K562 (cell line): ENCODE results near the gene TNNT3. TPM values are rescaled to one million over a fixed set of nuclear protein-coding genes. Genes with fewer than 3 reads are reported as not detected.

Source experiments
- ATAC-seq: fragments of 200-7000 bp; cut with Tn5 transposase; 3 replicates; pipeline ENCODE4 v1.9.1; 2020; ENCODE audit warnings: moderate library complexity
- BruUV-seq: library from RNA; stranded (reverse); fragments of 400-500 nt; replicated peaks from 2 replicates; lab custom pipeline; 2021; lab: Mats Ljungman, UMichigan
- CTCF ChIA-PET: fragments of 300-600 bp; formaldehyde crosslinking; extraction: SDS; loops from one replicate; lab custom pipeline; 2021; ENCODE audit warnings: low intra/inter-chr PET ratio; lab: Yijun Ruan, JAX
- POLR2A ChIA-PET: fragments of 300-600, 350-650 bp; sonication (Branson Sonifier 250); formaldehyde crosslinking; extraction: SDS; loops from one replicate; lab custom pipeline; 2021; ENCODE audit warnings: antibody characterized with exemption, inconsistent platforms; lab: Yijun Ruan, JAX
- DNase-seq, 4 experiments: peaks; one replicate each; pipeline versions ENCODE4 v3.0.0 to v3.0.0-alpha.2; 2011 to 2018; ENCODE audit warnings: low spot score in 3 of 4, mixed read lengths in 3 of 4; ENCODE audit errors: extremely low read depth in 1 of 4
- FAIRE-seq: peaks from 2 replicates; lab custom pipeline; 2011; peaks lifted over from hg19 to GRCh38; lab: Jason Lieb, UNC
- H2AFZ ChIP-seq: 2 replicates; pipeline ENCODE4 v1.6.0; 2011; ENCODE audit warnings: low read depth, low read length, control low read depth, inconsistent platforms
- H3K27ac ChIP-seq: fragments of 200-600 bp; 3 replicates; pipeline ENCODE4 v1.8.0; 2011; ENCODE audit warnings: low read depth, mild to moderate bottlenecking, control low read depth, inconsistent platforms, low read length, moderate library complexity, mixed read lengths; ENCODE audit errors: extremely low read depth
- H3K27me3 ChIP-seq, 2 experiments: fragments of 300-600 bp in 1 of 2; 2 replicates in 1 of 2; 3 replicates in 1 of 2; pipeline versions ENCODE4 v1.6.0 to v1.8.0; 2011; ENCODE audit warnings: inconsistent platforms in 2 of 2, low read length in 2 of 2, mild to moderate bottlenecking in 1 of 2, mixed read lengths in 1 of 2, moderate library complexity in 1 of 2; ENCODE audit not compliant: control insufficient read depth in 2 of 2, insufficient read depth in 2 of 2
- H3K36me3 ChIP-seq: fragments of 300-600 bp; 3 replicates; pipeline ENCODE4 v1.8.0; 2011; ENCODE audit warnings: mild to moderate bottlenecking, low read length, inconsistent platforms; ENCODE audit not compliant: control insufficient read depth, insufficient read depth
- H3K4me1 ChIP-seq, 2 experiments: fragments of 200-600 bp in 1 of 2; replicated peaks in 1 of 2; 2 replicates in 1 of 2; 3 replicates in 1 of 2; pipeline versions ENCODE4 v1.5.1 to v1.8.0; 2011; ENCODE audit warnings: inconsistent platforms in 2 of 2, low read length in 2 of 2, mild to moderate bottlenecking in 1 of 2, mixed read lengths in 1 of 2, moderate library complexity in 1 of 2; ENCODE audit not compliant: control insufficient read depth in 2 of 2, insufficient read depth in 2 of 2
- H3K4me2 ChIP-seq: 2 replicates; pipeline ENCODE4 v1.6.1; 2011; ENCODE audit warnings: low read length, control low read depth, inconsistent platforms, mixed read lengths; ENCODE audit not compliant: insufficient read depth
- H3K4me3 ChIP-seq: fragments of 200-600 bp; sonication (generic), shearing (Covaris generic); 2 replicates; pipeline ENCODE4 v1.5.1; 2016; ENCODE audit warnings: control low read depth, inconsistent platforms
- H3K79me2 ChIP-seq: fragments of 200-600 bp; 3 replicates; pipeline ENCODE4 v1.8.0; 2011; ENCODE audit warnings: low read length, inconsistent platforms; ENCODE audit not compliant: control insufficient read depth, insufficient read depth
- H3K9ac ChIP-seq, 2 experiments: 2 replicates each; pipeline versions ENCODE4 v1.6.0 to v1.6.1; 2011; ENCODE audit warnings: low read depth in 2 of 2, low read length in 2 of 2, control low read depth in 1 of 2, inconsistent platforms in 1 of 2, mild to moderate bottlenecking in 1 of 2, mixed read lengths in 1 of 2; ENCODE audit not compliant: insufficient read depth in 1 of 2
- H3K9me1 ChIP-seq: one replicate; pipeline ENCODE4 v1.6.0; 2011; ENCODE audit warnings: inconsistent platforms, mild to moderate bottlenecking, low read length, moderate library complexity; ENCODE audit not compliant: control insufficient read depth, insufficient read depth
- H3K9me3 ChIP-seq: replicated peaks from 2 replicates; pipeline ENCODE4 v1.5.1; 2011; ENCODE audit warnings: low read depth, low read length, inconsistent platforms; ENCODE audit not compliant: control insufficient read depth, insufficient read depth
- H4K20me1 ChIP-seq: replicated peaks from 2 replicates; pipeline ENCODE4 v1.6.1; 2011; ENCODE audit warnings: low read length, inconsistent platforms, mixed read lengths; ENCODE audit not compliant: control insufficient read depth, insufficient read depth
- BMI1 ChIP-seq: fragments of 150-350 bp; IDR thresholded peaks from 2 replicates; pipeline ENCODE4 v1.6.1; 2014; ENCODE audit warnings: low read length
- CBX8 ChIP-seq: fragments of 200-600 bp; sonication (generic); IDR thresholded peaks from 2 replicates; pipeline ENCODE4 v1.6.1; 2012; ENCODE audit warnings: borderline replicate concordance, mixed run types, low read depth, mild to moderate bottlenecking, moderate library complexity, mixed read lengths, low read length, control low read depth, inconsistent platforms; ENCODE audit not compliant: poor library complexity, severe bottlenecking; ENCODE audit errors: extremely low read depth
- ESRRB ChIP-seq: fragments of 250-450 bp; sonication (Bioruptor Pico); IDR thresholded peaks from 2 replicates; pipeline ENCODE4 v1.5.0; 2020; ENCODE audit warnings: mild to moderate bottlenecking, moderate library complexity, borderline replicate concordance
- FOXJ2 ChIP-seq: fragments of 200-800 bp; sonication (Bioruptor generic); IDR thresholded peaks from 2 replicates; pipeline ENCODE4 v1.6.1; 2016; ENCODE audit warnings: missing genetic modification characterization, missing compliant biosample characterization
- RNF2 ChIP-seq: sonication (generic); IDR thresholded peaks from 2 replicates; pipeline ENCODE4 v1.6.1; 2016
- SETDB1 ChIP-seq: IDR thresholded peaks from one replicate; pipeline ENCODE4 v1.6.1; 2012; ENCODE audit warnings: low read length, control low read depth, inconsistent platforms
- TCF7L2 ChIP-seq: fragments of 150-350 bp; IDR thresholded peaks from 2 replicates; pipeline ENCODE4 v1.6.1; 2016; ENCODE audit warnings: low read depth, mild to moderate bottlenecking, low read length, moderate library complexity
- XRCC4 ChIP-seq: IDR thresholded peaks from one replicate; pipeline ENCODE4 v1.6.1; 2011; ENCODE audit not compliant: insufficient read depth, insufficient read length; ENCODE audit errors: extremely low read depth
- YY1 ChIP-seq, 3 experiments: IDR thresholded peaks; 2 replicates each; pipeline ENCODE4 v1.6.1; 2011; ENCODE audit warnings: low read length in 2 of 3, mild to moderate bottlenecking in 2 of 3, moderate library complexity in 2 of 3, borderline replicate concordance in 1 of 3, control low read depth in 1 of 3, low read depth in 1 of 3; ENCODE audit not compliant: insufficient read depth in 3 of 3, insufficient replicate concordance in 2 of 3, control insufficient read depth in 1 of 3, insufficient read length in 1 of 3; ENCODE audit errors: extremely low read depth in 1 of 3
- WGBS: fragments of 100-300 bp; shearing (Covaris generic); methylation state at CpG from one replicate; pipeline ENCODE4 v1.1.6; 2016; ENCODE audit warnings: low coverage, mixed read lengths; ENCODE audit not compliant: insufficient coverage; ENCODE audit errors: missing lambda C conversion rate; 5-methylcytosine and 5-hydroxymethylcytosine counted together
- in situ Hi-C: fragments of 300-500 bp; cut with MboI; formaldehyde crosslinking; loops from 4 replicates; pipeline ENCODE4 v1.15.0; 2018; ENCODE audit warnings: inconsistent platforms, mixed read lengths
- intact Hi-C: fragments of 100-400 bp; cut with micrococcal nuclease; formaldehyde crosslinking; loops from 2 replicates; pipeline ENCODE4 v1.14.2; 2022
- polyA plus RNA-seq, 8 experiments: library from polyadenylated mRNA; depleted of rRNA in 4 of 8; stranded (reverse) in 5 of 8; unstranded in 3 of 8; fragments of >200 nt; fragmentation: Nextera tagmentation in 2 of 8; fragmentation: Illumina TruSeq in 1 of 8; extraction: Ambion mirVana in 2 of 8; extraction: Trizol in 1 of 8; gene quantifications; 2 replicates each; pipeline versions ENCODE4 v1.2.1 to v1.2.3, GENCODE V29; 2011 to 2014; ENCODE audit warnings: inconsistent platforms in 1 of 8, missing spikeins in 1 of 8
- total RNA-seq, 7 experiments: library from RNA; depleted of rRNA in 6 of 7; stranded (reverse); fragments of >200 nt in 6 of 7; fragmentation: Illumina TruSeq in 2 of 7; extraction: Trizol in 2 of 7; gene quantifications; 2 replicates each; pipeline versions ENCODE4 v1.2.1 to v1.2.3, GENCODE V29; 2011 to 2021; ENCODE audit warnings: low replicate concordance in 1 of 7
- TF ChIP-seq, protein P1 (sequence below): fragments of 450-650 bp; IDR thresholded peaks from 2 replicates; pipeline ENCODE4 v1.6.1; 2016; ENCODE audit warnings: antibody characterized with exemption
- TF ChIP-seq, protein P2 (sequence below), 2 experiments: fragments of 450-650 bp in 1 of 2; sonication (generic) in 1 of 2; formaldehyde crosslinking in 1 of 2; IDR thresholded peaks in 1 of 2; conservative IDR thresholded peaks in 1 of 2; 2 replicates each; pipeline versions ENCODE4 v1.6.1 to v1.8.1; 2016 to 2023; ENCODE audit warnings: mild to moderate bottlenecking in 2 of 2, moderate library complexity in 2 of 2, inconsistent platforms in 1 of 2, missing genetic modification reagents in 1 of 2
- TF ChIP-seq, protein P3 (sequence below): fragments of 450-650 bp; IDR thresholded peaks from 2 replicates; pipeline ENCODE4 v1.6.1; 2016
- TF ChIP-seq, protein P4 (sequence below): sonication (generic); formaldehyde crosslinking; IDR thresholded peaks from 2 replicates; pipeline ENCODE4 v1.8.1; 2023; ENCODE audit warnings: mild to moderate bottlenecking, missing genetic modification reagents
- TF ChIP-seq, protein P5 (sequence below): sonication (generic); formaldehyde crosslinking; IDR thresholded peaks from 2 replicates; pipeline ENCODE4 v1.5.0; 2020; ENCODE audit warnings: missing genetic modification reagents

Gene TNNT3
- total and polyA plus RNA-seq, 9 of the 15 experiments (the other 6 are each of a cell fraction or from before 2014, with no cell fraction given): 0.10 TPM; not detected in 8

DNA sequence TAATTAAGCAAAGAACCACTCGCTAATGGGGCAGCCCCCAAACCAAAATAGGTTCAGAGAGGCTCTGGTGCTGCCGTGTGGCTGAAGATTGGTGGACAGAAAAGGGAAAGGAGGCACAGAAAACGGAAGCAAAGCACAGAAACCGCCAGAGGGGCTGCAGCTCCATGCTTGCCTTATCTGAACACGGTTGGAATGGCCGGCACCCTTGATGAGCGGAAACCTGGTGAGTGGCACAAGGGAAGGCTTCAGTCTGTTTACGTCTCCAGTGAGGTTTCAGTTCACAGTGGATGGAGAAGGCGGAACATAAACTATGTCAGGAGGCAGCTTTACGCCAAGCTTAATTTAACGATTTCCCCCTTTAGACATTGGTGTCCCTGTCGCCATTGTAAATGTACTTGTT, 22.6 kb upstream of the TNNT3 start:
- ATAC-seq: no peak
- H3K9ac ChIP-seq: no peak overlapping the region
- no peak overlapping the region for H3K27ac ChIP-seq
- no peaks in the 10 kb centered on the region for H4K20me1 ChIP-seq
- no peaks in the 10 kb centered on the region for H3K36me3 ChIP-seq
- H3K79me2 ChIP-seq: no peaks in the 10 kb centered on the region
- H3K9me3 ChIP-seq: no peaks in the 10 kb centered on the region
- CTCF ChIA-PET: no interaction called here
- FAIRE-seq: peak; percentile 51
- H3K4me3 ChIP-seq: no peak overlapping the region
- POLR2A ChIA-PET: interaction anchor here (0.6 to 1.1 kb wide), 2 partner anchors 9 to 42 kb away, joined by 3 to 5 read pairs; no protein-coding TSS in a partner anchor
- no TSS peak for BruUV-seq
- intact Hi-C loops (no loop called here), in situ Hi-C loops (loop anchor here (5.0 kb wide), 1 partner anchor 45 kb away; no protein-coding TSS in a partner anchor)
- H3K27me3 ChIP-seq: peaks cover 19 to 21% of the 10 kb centered on the region in 2 experiments
- no peak overlapping the region for H3K4me2 ChIP-seq
- no peaks in the 10 kb centered on the region for H3K9me1 ChIP-seq
- DNase-seq: no peak
- peak overlapping the region; percentile 44 for H2AFZ ChIP-seq
- H3K4me1 ChIP-seq: no peaks in the 10 kb centered on the region; a peak in 2 of 5 replicates
- WGBS: 4% methylated on average over 12 of the region's 12 CpGs
- TF ChIP-seq FOXJ2 (tag): no peak
- TF ChIP-seq, protein P1, sequence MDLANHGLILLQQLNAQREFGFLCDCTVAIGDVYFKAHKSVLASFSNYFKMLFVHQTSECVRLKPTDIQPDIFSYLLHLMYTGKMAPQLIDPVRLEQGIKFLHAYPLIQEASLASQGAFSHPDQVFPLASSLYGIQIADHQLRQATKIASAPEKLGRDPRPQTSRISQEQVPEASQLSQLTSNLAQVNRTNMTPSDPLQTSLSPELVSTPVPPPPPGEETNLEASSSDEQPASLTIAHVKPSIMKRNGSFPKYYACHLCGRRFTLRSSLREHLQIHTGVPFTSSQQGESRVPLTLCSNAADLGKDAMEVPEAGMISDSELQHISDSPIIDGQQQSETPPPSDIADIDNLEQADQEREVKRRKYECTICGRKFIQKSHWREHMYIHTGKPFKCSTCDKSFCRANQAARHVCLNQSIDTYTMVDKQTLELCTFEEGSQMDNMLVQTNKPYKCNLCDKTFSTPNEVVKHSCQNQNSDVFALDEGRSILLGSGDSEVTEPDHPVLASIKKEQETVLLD: no peak
- TF ChIP-seq, protein P2, sequence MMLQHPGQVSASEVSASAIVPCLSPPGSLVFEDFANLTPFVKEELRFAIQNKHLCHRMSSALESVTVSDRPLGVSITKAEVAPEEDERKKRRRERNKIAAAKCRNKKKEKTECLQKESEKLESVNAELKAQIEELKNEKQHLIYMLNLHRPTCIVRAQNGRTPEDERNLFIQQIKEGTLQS (IDR thresholded peaks at IDR 0.05): no peak
- TF ChIP-seq, protein P2 (CRISPR knock-in tag; conservative IDR thresholded peaks at IDR 0.05): no peak
- no peak for TF ChIP-seq TCF7L2
- TF ChIP-seq, protein P3, sequence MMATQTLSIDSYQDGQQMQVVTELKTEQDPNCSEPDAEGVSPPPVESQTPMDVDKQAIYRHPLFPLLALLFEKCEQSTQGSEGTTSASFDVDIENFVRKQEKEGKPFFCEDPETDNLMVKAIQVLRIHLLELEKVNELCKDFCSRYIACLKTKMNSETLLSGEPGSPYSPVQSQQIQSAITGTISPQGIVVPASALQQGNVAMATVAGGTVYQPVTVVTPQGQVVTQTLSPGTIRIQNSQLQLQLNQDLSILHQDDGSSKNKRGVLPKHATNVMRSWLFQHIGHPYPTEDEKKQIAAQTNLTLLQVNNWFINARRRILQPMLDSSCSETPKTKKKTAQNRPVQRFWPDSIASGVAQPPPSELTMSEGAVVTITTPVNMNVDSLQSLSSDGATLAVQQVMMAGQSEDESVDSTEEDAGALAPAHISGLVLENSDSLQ: no peak
- peak; percentile 53; the same call in 1 of the 2 replicates for TF ChIP-seq RNF2
- no peak for TF ChIP-seq XRCC4
- TF ChIP-seq BMI1: peak; percentile 66; the same call in 1 of the 2 replicates
- peak in 1 of 3 experiments; percentile 42 for TF ChIP-seq YY1 (IDR thresholded peaks at IDR 0.05; ENCODE audit: borderline replicate concordance in 1 of 3, control insufficient read depth in 1 of 3, extremely low read depth in 1 of 3, insufficient read depth in 3 of 3, insufficient read length in 1 of 3, insufficient replicate concordance in 2 of 3, low read depth in 1 of 3, low read length in 2 of 3)
- TF ChIP-seq, protein P4, sequence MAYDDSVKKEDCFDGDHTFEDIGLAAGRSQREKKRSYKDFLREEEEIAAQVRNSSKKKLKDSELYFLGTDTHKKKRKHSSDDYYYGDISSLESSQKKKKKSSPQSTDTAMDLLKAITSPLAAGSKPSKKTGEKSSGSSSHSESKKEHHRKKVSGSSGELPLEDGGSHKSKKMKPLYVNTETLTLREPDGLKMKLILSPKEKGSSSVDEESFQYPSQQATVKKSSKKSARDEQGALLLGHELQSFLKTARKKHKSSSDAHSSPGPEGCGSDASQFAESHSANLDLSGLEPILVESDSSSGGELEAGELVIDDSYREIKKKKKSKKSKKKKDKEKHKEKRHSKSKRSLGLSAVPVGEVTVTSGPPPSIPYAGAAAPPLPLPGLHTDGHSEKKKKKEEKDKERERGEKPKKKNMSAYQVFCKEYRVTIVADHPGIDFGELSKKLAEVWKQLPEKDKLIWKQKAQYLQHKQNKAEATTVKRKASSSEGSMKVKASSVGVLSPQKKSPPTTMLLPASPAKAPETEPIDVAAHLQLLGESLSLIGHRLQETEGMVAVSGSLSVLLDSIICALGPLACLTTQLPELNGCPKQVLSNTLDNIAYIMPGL (CRISPR knock-in tag): no peak
- peak; percentile 83 for TF ChIP-seq CBX8
- TF ChIP-seq ESRRB (CRISPR knock-in tag): no peak
- TF ChIP-seq, protein P5, sequence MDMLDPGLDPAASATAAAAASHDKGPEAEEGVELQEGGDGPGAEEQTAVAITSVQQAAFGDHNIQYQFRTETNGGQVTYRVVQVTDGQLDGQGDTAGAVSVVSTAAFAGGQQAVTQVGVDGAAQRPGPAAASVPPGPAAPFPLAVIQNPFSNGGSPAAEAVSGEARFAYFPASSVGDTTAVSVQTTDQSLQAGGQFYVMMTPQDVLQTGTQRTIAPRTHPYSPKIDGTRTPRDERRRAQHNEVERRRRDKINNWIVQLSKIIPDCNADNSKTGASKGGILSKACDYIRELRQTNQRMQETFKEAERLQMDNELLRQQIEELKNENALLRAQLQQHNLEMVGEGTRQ (CRISPR knock-in tag): no peak
- no peak for TF ChIP-seq SETDB1
